ENCODE results near the gene REM1. TPM values are rescaled to one million over a fixed set of nuclear protein-coding genes. Genes with fewer than 3 reads are reported as not detected.

The REM1 gene
- total RNA-seq, 1 experiment from 2014 or later, result not detected

- Histone ChIP-seq H3K36me3 (replicated peaks; ENCODE audit: control insufficient read depth, insufficient read depth, low read length) (no peaks in the 10 kb centered on the region), H3K4me3 (ENCODE audit: insufficient read depth, low read depth, low read length) (no peak overlapping the region), H3K27me3 (ENCODE audit: control insufficient read depth, insufficient read depth, low read length) (no peaks in the 10 kb centered on the region)
- DNase-seq, result no peak
These were observed 1.6 kb upstream of the REM1 start for GRCh38 chr20:31473331-31474096.

- Histone ChIP-seq H3K36me3 (replicated peaks; ENCODE audit: control insufficient read depth, insufficient read depth, low read length) (no peaks in the 10 kb centered on the region), H3K4me3 (ENCODE audit: insufficient read depth, low read depth, low read length) (no peak overlapping the region), H3K27me3 (ENCODE audit: control insufficient read depth, insufficient read depth, low read length) (no peaks in the 10 kb centered on the region)
- no peak for DNase-seq
These were observed 1.0 kb upstream of the REM1 start for GRCh38 chr20:31474097-31474436.

- peak; percentile 75 for DNase-seq
- Histone ChIP-seq H3K36me3 (replicated peaks; ENCODE audit: control insufficient read depth, insufficient read depth, low read length) (no peaks in the 10 kb centered on the region), H3K4me3 (ENCODE audit: insufficient read depth, low read depth, low read length) (no peak overlapping the region), H3K27me3 (ENCODE audit: control insufficient read depth, insufficient read depth, low read length) (no peaks in the 10 kb centered on the region)
These were observed 595 bp downstream of the REM1 start for GRCh38 chr20:31475472-31476293.

GRCh38 chr20:31476294-31476585 lies 1.2 kb downstream of the REM1 start:
- no peak overlapping the region for H3K4me3 ChIP-seq (ENCODE audit: insufficient read depth, low read depth, low read length)
- no peaks in the 10 kb centered on the region for H3K27me3 ChIP-seq (ENCODE audit: control insufficient read depth, insufficient read depth, low read length)
- no peaks in the 10 kb centered on the region for H3K36me3 ChIP-seq (replicated peaks; ENCODE audit: control insufficient read depth, insufficient read depth, low read length)
- DNase-seq, result peak; percentile 60

GRCh38 chr20:31476643-31477215 lies 1.6 kb downstream of the REM1 start:
- Histone ChIP-seq H3K36me3 (replicated peaks; ENCODE audit: control insufficient read depth, insufficient read depth, low read length) (no peaks in the 10 kb centered on the region), H3K4me3 (ENCODE audit: insufficient read depth, low read depth, low read length) (no peak overlapping the region), H3K27me3 (ENCODE audit: control insufficient read depth, insufficient read depth, low read length) (no peaks in the 10 kb centered on the region)
- DNase-seq, result no peak

GRCh38 chr20:31484001-31484400 lies 8.9 kb downstream of the REM1 start:
- Histone ChIP-seq H3K4me3 (ENCODE audit: insufficient read depth, low read depth, low read length) (no peak overlapping the region), H3K27me3 (ENCODE audit: control insufficient read depth, insufficient read depth, low read length) (no peaks in the 10 kb centered on the region), H3K36me3 (replicated peaks; ENCODE audit: control insufficient read depth, insufficient read depth, low read length) (no peaks in the 10 kb centered on the region)
- peak; percentile 86 for DNase-seq

GRCh38 chr20:31485450-31486339 lies 10.6 kb downstream of the REM1 start:
- Histone ChIP-seq H3K36me3 (replicated peaks; ENCODE audit: control insufficient read depth, insufficient read depth, low read length) (no peaks in the 10 kb centered on the region), H3K4me3 (ENCODE audit: insufficient read depth, low read depth, low read length) (no peak overlapping the region), H3K27me3 (ENCODE audit: control insufficient read depth, insufficient read depth, low read length) (no peaks in the 10 kb centered on the region)
- DNase-seq, result peak; percentile 84

- DNase-seq, result no peak
- H3K27me3 ChIP-seq (ENCODE audit: control insufficient read depth, insufficient read depth, low read length), result no peaks in the 10 kb centered on the region
- no peaks in the 10 kb centered on the region for H3K36me3 ChIP-seq (replicated peaks; ENCODE audit: control insufficient read depth, insufficient read depth, low read length)
- H3K4me3 ChIP-seq (ENCODE audit: insufficient read depth, low read depth, low read length), result no peak overlapping the region
These were observed 13.0 kb downstream of the REM1 start for GRCh38 chr20:31488115-31488514.

GRCh38 chr20:31489152-31489551 lies 14.1 kb downstream of the REM1 start:
- DNase-seq, result no peak
- Histone ChIP-seq H3K4me3 (ENCODE audit: insufficient read depth, low read depth, low read length) (no peak overlapping the region), H3K36me3 (replicated peaks; ENCODE audit: control insufficient read depth, insufficient read depth, low read length) (no peaks in the 10 kb centered on the region), H3K27me3 (ENCODE audit: control insufficient read depth, insufficient read depth, low read length) (no peaks in the 10 kb centered on the region)

- Histone ChIP-seq H3K36me3 (replicated peaks; ENCODE audit: control insufficient read depth, insufficient read depth, low read length) (no peaks in the 10 kb centered on the region), H3K27me3 (ENCODE audit: control insufficient read depth, insufficient read depth, low read length) (no peaks in the 10 kb centered on the region), H3K4me3 (ENCODE audit: insufficient read depth, low read depth, low read length) (no peak overlapping the region)
- DNase-seq, result no peak
These were observed 15.7 kb downstream of the REM1 start for GRCh38 chr20:31490752-31491151.

- peak; percentile 79 for DNase-seq
- no peaks in the 10 kb centered on the region for H3K27me3 ChIP-seq (ENCODE audit: control insufficient read depth, insufficient read depth, low read length)
- H3K36me3 ChIP-seq (replicated peaks; ENCODE audit: control insufficient read depth, insufficient read depth, low read length), result no peaks in the 10 kb centered on the region
- no peak overlapping the region for H3K4me3 ChIP-seq (ENCODE audit: insufficient read depth, low read depth, low read length)
These were observed 19.0 kb downstream of the REM1 start for GRCh38 chr20:31494131-31494530.

GRCh38 chr20:31496761-31497295 lies 21.7 kb downstream of the REM1 start:
- DNase-seq, result no peak
- H3K36me3 ChIP-seq (replicated peaks; ENCODE audit: control insufficient read depth, insufficient read depth, low read length), result no peaks in the 10 kb centered on the region
- H3K4me3 ChIP-seq (ENCODE audit: insufficient read depth, low read depth, low read length), result no peak overlapping the region
- H3K27me3 ChIP-seq (ENCODE audit: control insufficient read depth, insufficient read depth, low read length), result no peaks in the 10 kb centered on the region

GRCh38 chr20:31497838-31498540 lies 22.9 kb downstream of the REM1 start:
- H3K36me3 ChIP-seq (replicated peaks; ENCODE audit: control insufficient read depth, insufficient read depth, low read length), result no peaks in the 10 kb centered on the region
- no peak overlapping the region for H3K4me3 ChIP-seq (ENCODE audit: insufficient read depth, low read depth, low read length)
- H3K27me3 ChIP-seq (ENCODE audit: control insufficient read depth, insufficient read depth, low read length), result no peaks in the 10 kb centered on the region
- peak; percentile 66 for DNase-seq

GRCh38 chr20:31500527-31500926 lies 25.4 kb downstream of the REM1 start:
- DNase-seq, result no peak
- H3K27me3 ChIP-seq (ENCODE audit: control insufficient read depth, insufficient read depth, low read length), result no peaks in the 10 kb centered on the region
- H3K4me3 ChIP-seq (ENCODE audit: insufficient read depth, low read depth, low read length), result no peak overlapping the region
- no peaks in the 10 kb centered on the region for H3K36me3 ChIP-seq (replicated peaks; ENCODE audit: control insufficient read depth, insufficient read depth, low read length)

Data from H7 (cell line).